Measurements from ENCODE around the gene HOXD4. TPM values are rescaled to one million over a fixed set of nuclear protein-coding genes. Genes with fewer than 3 reads are reported as not detected.

HOXD4 gene
- total RNA-seq, 1 experiment from 2014 or later, result 1.2 TPM

DNA sequence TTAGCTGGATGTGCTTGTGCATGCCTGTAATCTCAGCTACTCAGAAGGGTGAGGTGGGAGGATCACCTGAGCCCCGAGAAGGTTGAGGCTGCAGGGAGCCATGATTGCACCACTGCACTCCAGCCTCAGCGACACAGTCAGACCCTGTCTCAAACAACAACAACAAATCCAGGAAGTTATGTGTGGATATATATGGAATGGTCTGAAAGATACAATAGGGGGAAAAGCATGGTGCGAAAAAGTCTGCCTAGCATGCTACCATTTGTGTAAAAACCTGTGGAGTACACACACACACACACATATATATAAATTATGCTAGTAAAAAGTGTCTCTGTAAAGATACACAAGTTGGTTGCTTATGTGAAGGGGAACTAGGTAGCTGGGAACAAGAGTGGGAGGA is 30.2 kb downstream of the HOXD4 start:
- Histone ChIP-seq H3K9me3 (no peaks in the 10 kb centered on the region), H3K27me3 (replicated peaks; ENCODE audit: control insufficient read depth, insufficient read depth, low read length) (peaks cover 3% of the 10 kb centered on the region; the same call in 1 of the 2 replicates), H3K36me3 (ENCODE audit: control insufficient read depth, insufficient read depth, low read length) (no peaks in the 10 kb centered on the region), H3K4me1 (no peaks in the 10 kb centered on the region), H3K4me3 (ENCODE audit: low read depth, low read length) (no peak overlapping the region)
- no peaks in the 10 kb centered on the region for H3K4me1 Mint-ChIP-seq (ENCODE audit: low read depth, unreplicated experiment)
- H3K27ac Mint-ChIP-seq (ENCODE audit: unreplicated experiment), result no peak overlapping the region
- BruUV-seq (replicated peaks), result no TSS peak
- intact Hi-C loops (cut with micrococcal nuclease; ENCODE audit: unreplicated experiment), result no loop called here
- peaks cover 21% of the 10 kb centered on the region for H3K27me3 Mint-ChIP-seq (ENCODE audit: insufficient read depth, unreplicated experiment)
- no peak for DNase-seq
- ChIA-PET CTCF (no interaction called here), POLR2A (no interaction called here)
- no peak overlapping the region for H3K4me3 Mint-ChIP-seq (ENCODE audit: unreplicated experiment)
- H3K36me3 Mint-ChIP-seq (ENCODE audit: insufficient read depth, unreplicated experiment), result no peaks in the 10 kb centered on the region
- no peak for TF ChIP-seq CTCF (IDR thresholded peaks at IDR 0.05; ENCODE audit: insufficient read depth in 1 of 2, low read depth in 1 of 2, low read length in 1 of 2, severe bottlenecking in 1 of 2, unreplicated experiment in 1 of 2)
- no peaks in the 10 kb centered on the region for H3K9me3 Mint-ChIP-seq (ENCODE audit: unreplicated experiment)

- no peaks in the 10 kb centered on the region for H3K9me3 Mint-ChIP-seq (ENCODE audit: unreplicated experiment)
- H3K36me3 Mint-ChIP-seq (ENCODE audit: insufficient read depth, unreplicated experiment), result no peaks in the 10 kb centered on the region
- no TSS peak for BruUV-seq (replicated peaks)
- no peak for TF ChIP-seq CTCF (IDR thresholded peaks at IDR 0.05; ENCODE audit: insufficient read depth in 1 of 2, low read depth in 1 of 2, low read length in 1 of 2, severe bottlenecking in 1 of 2, unreplicated experiment in 1 of 2)
- Histone ChIP-seq H3K27me3 (replicated peaks; ENCODE audit: control insufficient read depth, insufficient read depth, low read length) (peaks cover 3% of the 10 kb centered on the region; the same call in 1 of the 2 replicates), H3K36me3 (ENCODE audit: control insufficient read depth, insufficient read depth, low read length) (no peaks in the 10 kb centered on the region), H3K4me3 (ENCODE audit: low read depth, low read length) (no peak overlapping the region), H3K4me1 (no peaks in the 10 kb centered on the region), H3K9me3 (no peaks in the 10 kb centered on the region)
- DNase-seq, result no peak
- H3K27me3 Mint-ChIP-seq (ENCODE audit: insufficient read depth, unreplicated experiment), result peaks cover 26% of the 10 kb centered on the region
- ChIA-PET POLR2A (no interaction called here), CTCF (no interaction called here)
- H3K4me3 Mint-ChIP-seq (ENCODE audit: unreplicated experiment), result no peak overlapping the region
- no peak overlapping the region for H3K27ac Mint-ChIP-seq (ENCODE audit: unreplicated experiment)
- H3K4me1 Mint-ChIP-seq (ENCODE audit: low read depth, unreplicated experiment), result no peaks in the 10 kb centered on the region
- intact Hi-C loops (cut with micrococcal nuclease; ENCODE audit: unreplicated experiment), result no loop called here
Observed at GRCh38 chr2:176182671-176183070, 31.3 kb downstream of the HOXD4 start.

DNA sequence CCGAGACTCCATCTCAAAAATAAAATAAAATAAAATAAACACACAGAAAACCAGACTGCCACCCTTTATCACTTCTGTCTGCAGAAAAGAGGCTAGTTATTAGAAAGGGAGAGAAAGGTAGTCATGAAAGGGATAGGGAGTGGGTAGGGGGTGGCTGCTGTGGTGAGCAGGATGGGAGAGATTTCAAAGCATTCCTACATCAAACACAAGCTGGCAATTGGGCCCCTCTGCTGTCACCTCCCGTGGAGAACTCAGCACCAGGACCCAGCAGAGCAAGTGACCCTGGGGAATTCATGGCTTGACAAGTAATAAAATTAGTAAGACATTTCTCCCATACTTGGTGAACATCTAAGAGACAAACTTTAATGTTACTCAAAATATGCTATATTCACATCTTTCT is 33.4 kb downstream of the HOXD4 start:
- Mint-ChIP-seq H3K36me3 (ENCODE audit: insufficient read depth, unreplicated experiment) (no peaks in the 10 kb centered on the region), H3K27ac (ENCODE audit: unreplicated experiment) (no peak overlapping the region), H3K9me3 (ENCODE audit: unreplicated experiment) (no peaks in the 10 kb centered on the region), H3K27me3 (ENCODE audit: insufficient read depth, unreplicated experiment) (peaks cover 22% of the 10 kb centered on the region), H3K4me1 (ENCODE audit: low read depth, unreplicated experiment) (no peaks in the 10 kb centered on the region), H3K4me3 (ENCODE audit: unreplicated experiment) (no peak overlapping the region)
- Histone ChIP-seq H3K36me3 (ENCODE audit: control insufficient read depth, insufficient read depth, low read length) (no peaks in the 10 kb centered on the region), H3K27me3 (replicated peaks; ENCODE audit: control insufficient read depth, insufficient read depth, low read length) (peaks cover 3% of the 10 kb centered on the region; the same call in 1 of the 2 replicates), H3K9me3 (no peaks in the 10 kb centered on the region), H3K4me1 (peaks cover 14% of the 10 kb centered on the region), H3K4me3 (ENCODE audit: low read depth, low read length) (no peak overlapping the region)
- no peak for TF ChIP-seq CTCF (IDR thresholded peaks at IDR 0.05; ENCODE audit: insufficient read depth in 1 of 2, low read depth in 1 of 2, low read length in 1 of 2, severe bottlenecking in 1 of 2, unreplicated experiment in 1 of 2)
- intact Hi-C loops (cut with micrococcal nuclease; ENCODE audit: unreplicated experiment), result loop anchor here (5.0 kb wide), 1 partner anchor 47 kb away; no protein-coding TSS in a partner anchor
- no TSS peak for BruUV-seq (replicated peaks)
- DNase-seq, result no peak
- ChIA-PET POLR2A (no interaction called here), CTCF (no interaction called here)
